DND-41 (cell line): Measurements from ENCODE around the gene SCMH1.

Experiments
- EZH2 ChIP-seq: IDR thresholded peaks from 3 replicates; pipeline ENCODE4 v1.6.1; 2012; ENCODE audit warnings: borderline replicate concordance, low read depth, mild to moderate bottlenecking, moderate library complexity, low read length, inconsistent platforms; ENCODE audit not compliant: severe bottlenecking
- TF ChIP-seq, protein P1 (sequence below): IDR thresholded peaks from 2 replicates; pipeline ENCODE4 v1.5.1; 2012; ENCODE audit warnings: borderline replicate concordance, low read length, moderate library complexity, mild to moderate bottlenecking; ENCODE audit not compliant: poor library complexity, severe bottlenecking; ENCODE audit errors: extremely low read depth

GRCh38 chr1:41192456-41193178, 49.5 kb downstream of the SCMH1 start:
- TF ChIP-seq, protein P1, sequence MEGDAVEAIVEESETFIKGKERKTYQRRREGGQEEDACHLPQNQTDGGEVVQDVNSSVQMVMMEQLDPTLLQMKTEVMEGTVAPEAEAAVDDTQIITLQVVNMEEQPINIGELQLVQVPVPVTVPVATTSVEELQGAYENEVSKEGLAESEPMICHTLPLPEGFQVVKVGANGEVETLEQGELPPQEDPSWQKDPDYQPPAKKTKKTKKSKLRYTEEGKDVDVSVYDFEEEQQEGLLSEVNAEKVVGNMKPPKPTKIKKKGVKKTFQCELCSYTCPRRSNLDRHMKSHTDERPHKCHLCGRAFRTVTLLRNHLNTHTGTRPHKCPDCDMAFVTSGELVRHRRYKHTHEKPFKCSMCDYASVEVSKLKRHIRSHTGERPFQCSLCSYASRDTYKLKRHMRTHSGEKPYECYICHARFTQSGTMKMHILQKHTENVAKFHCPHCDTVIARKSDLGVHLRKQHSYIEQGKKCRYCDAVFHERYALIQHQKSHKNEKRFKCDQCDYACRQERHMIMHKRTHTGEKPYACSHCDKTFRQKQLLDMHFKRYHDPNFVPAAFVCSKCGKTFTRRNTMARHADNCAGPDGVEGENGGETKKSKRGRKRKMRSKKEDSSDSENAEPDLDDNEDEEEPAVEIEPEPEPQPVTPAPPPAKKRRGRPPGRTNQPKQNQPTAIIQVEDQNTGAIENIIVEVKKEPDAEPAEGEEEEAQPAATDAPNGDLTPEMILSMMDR, result no peak
- TF ChIP-seq EZH2, result no peak
